ENCODE data around the gene YIPF2. TPM values are rescaled to one million over a fixed set of nuclear protein-coding genes. Genes with fewer than 3 reads are reported as not detected.

Gene YIPF2
- total and polyA plus RNA-seq, 2 of the 4 experiments (the other 2 are of a cell fraction) = 61.5 to 78.0 TPM

GRCh38 chr19:10921199-10921909 is 7.1 kb downstream of the YIPF2 start:
- Histone ChIP-seq H3K36me3 (ENCODE audit: control insufficient read depth, insufficient read depth, low read length) (peaks cover 64% of the 10 kb centered on the region), H2BK5ac (ENCODE audit: low read depth, low read length, poor library complexity, severe bottlenecking) (no peak overlapping the region), H3K9me3 (ENCODE audit: control insufficient read depth, insufficient read depth, low read length) (no peaks in the 10 kb centered on the region), H3K14ac (replicated peaks; ENCODE audit: low read depth, low read length) (no peak overlapping the region), H3K79me1 (ENCODE audit: low read depth in 1 of 2, low read length in 2 of 2) (peaks cover 4 to 10% of the 10 kb centered on the region in 2 experiments; a peak in 3 of 4 replicates), H2BK15ac (ENCODE audit: low read depth, low read length) (no peak overlapping the region), H3K18ac (ENCODE audit: low read depth, low read length) (no peak overlapping the region), H3K9me1 (ENCODE audit: insufficient read depth, low read length) (no peaks in the 10 kb centered on the region), H4K5ac (ENCODE audit: low read depth, low read length) (no peak overlapping the region), H3K4ac (ENCODE audit: low read depth, low read length) (no peak overlapping the region), H3K4me1 (ENCODE audit: control insufficient read depth, insufficient read depth, low read length) (no peaks in the 10 kb centered on the region), H2AK5ac (ENCODE audit: low read depth, low read length) (no peak overlapping the region), H2BK120ac (ENCODE audit: low read depth, low read length) (no peak overlapping the region), H3K23ac (ENCODE audit: low read depth, low read length) (no peak overlapping the region), H4K91ac (ENCODE audit: insufficient read depth, low read depth, low read length) (no peak overlapping the region), H3K9ac (ENCODE audit: low read depth, low read length) (no peak overlapping the region), H2AK9ac (replicated peaks; ENCODE audit: low read depth, low read length, poor library complexity) (no peak overlapping the region), H4K20me1 (ENCODE audit: insufficient read depth, low read length) (0 out of 2 replicates have a peak, but pooled peaks cover 5% of the 10 kb centered on the region), H2BK20ac (ENCODE audit: low read depth, low read length) (no peak overlapping the region), H3K4me3 (ENCODE audit: insufficient read depth, low read depth, low read length) (no peak overlapping the region), H4K8ac (ENCODE audit: low read depth in 2 of 2, low read length in 2 of 2) (no peak overlapping the region), H2AFZ (replicated peaks; ENCODE audit: low read length, poor library complexity) (no peak overlapping the region), H3K56ac (ENCODE audit: extremely low read depth, insufficient read depth, low read length) (no peak overlapping the region), H3K27ac (ENCODE audit: insufficient read depth, low read length) (no peak overlapping the region), H3K27me3 (ENCODE audit: control insufficient read depth, insufficient read depth, low read length) (no peaks in the 10 kb centered on the region), H3K4me2 (ENCODE audit: low read depth, low read length) (no peak overlapping the region)
- POLR2A ChIA-PET (ENCODE audit: unreplicated experiment) = no interaction called here
- no TSS peak for BruUV-seq (replicated peaks)
- 0 out of 2 replicates have a peak, but pooled peaks have one; percentile 5 for ATAC-seq (ENCODE audit: low read depth)
- TF ChIP-seq POLR2A (IDR thresholded peaks at IDR 0.05; ENCODE audit: low read depth, low read length) (no peak), MAFK (IDR thresholded peaks at IDR 0.05; ENCODE audit: low read depth, low read length) (no peak)
- TF ChIP-seq, protein P1, sequence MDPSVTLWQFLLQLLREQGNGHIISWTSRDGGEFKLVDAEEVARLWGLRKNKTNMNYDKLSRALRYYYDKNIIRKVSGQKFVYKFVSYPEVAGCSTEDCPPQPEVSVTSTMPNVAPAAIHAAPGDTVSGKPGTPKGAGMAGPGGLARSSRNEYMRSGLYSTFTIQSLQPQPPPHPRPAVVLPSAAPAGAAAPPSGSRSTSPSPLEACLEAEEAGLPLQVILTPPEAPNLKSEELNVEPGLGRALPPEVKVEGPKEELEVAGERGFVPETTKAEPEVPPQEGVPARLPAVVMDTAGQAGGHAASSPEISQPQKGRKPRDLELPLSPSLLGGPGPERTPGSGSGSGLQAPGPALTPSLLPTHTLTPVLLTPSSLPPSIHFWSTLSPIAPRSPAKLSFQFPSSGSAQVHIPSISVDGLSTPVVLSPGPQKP (IDR thresholded peaks at IDR 0.05; ENCODE audit: borderline replicate concordance, low read depth, low read length) = no peak
- no peak for DNase-seq
- intact Hi-C loops (cut with micrococcal nuclease) = no loop called here
- dilution Hi-C loops (cut with HindIII; ENCODE audit: low sequenced_read_pairs, unreplicated experiment) = no loop called here
- in situ Hi-C loops (cut with MboI; ENCODE audit: low sequenced_read_pairs) = no loop called here
- CTCF ChIA-PET = no interaction called here
- 89% methylated on average over 32 of the region's 43 CpGs; no CpG with 5 or more reads in 1 of the 2 experiments for WGBS, 2 experiments (ENCODE audit: extremely low coverage in 2 of 2, insufficient read length in 1 of 2)
